GM23338 (cell line): Measurements from ENCODE around the gene ZBTB49. TPM values are rescaled to one million over a fixed set of nuclear protein-coding genes. Genes with fewer than 3 reads are reported as not detected.

Experiments
- ATAC-seq: fragments of 200-7000 bp; cut with Tn5 transposase; 3 replicates; pipeline ENCODE4 v1.9.1; 2020
- DNase-seq: peaks from one replicate; pipeline ENCODE4 v3.0.0-alpha.2; 2015; ENCODE audit warnings: low spot score
- H2AFZ ChIP-seq: fragments of 200-600 bp; sonication (generic); 2 replicates; pipeline ENCODE4 v1.8.0; 2016; ENCODE audit warnings: antibody characterized with exemption, mild to moderate bottlenecking, moderate library complexity
- H3F3A ChIP-seq: fragments of 200-600 bp; sonication (generic); replicated peaks from 2 replicates; pipeline ENCODE4 v1.8.0; 2017; ENCODE audit warnings: antibody characterized with exemption, mixed run types, low read depth
- H3K27ac ChIP-seq: fragments of 200-600 bp; sonication (generic); 2 replicates; pipeline ENCODE4 v1.6.1; 2016; ENCODE audit warnings: low read depth
- H3K27me3 ChIP-seq: fragments of 200-600 bp; sonication (generic); 2 replicates; pipeline ENCODE4 v1.8.0; 2016; ENCODE audit warnings: mild to moderate bottlenecking, mixed run types, moderate library complexity; ENCODE audit not compliant: insufficient read depth
- H3K36me3 ChIP-seq: fragments of 200-600 bp; sonication (generic); 2 replicates; pipeline ENCODE4 v1.8.0; 2016; ENCODE audit warnings: mild to moderate bottlenecking; ENCODE audit not compliant: insufficient read depth
- H3K4me1 ChIP-seq: fragments of 200-600 bp; sonication (generic); 2 replicates; pipeline ENCODE4 v1.8.0; 2016; ENCODE audit warnings: mild to moderate bottlenecking, moderate library complexity; ENCODE audit not compliant: insufficient read depth
- H3K4me2 ChIP-seq: fragments of 200-600 bp; sonication (generic); 2 replicates; pipeline ENCODE4 v1.7.1; 2017; ENCODE audit warnings: mixed run types
- H3K4me3 ChIP-seq: fragments of 200-600 bp; sonication (generic); 2 replicates; pipeline ENCODE4 v1.6.1; 2016; ENCODE audit warnings: mixed run types
- H3K79me2 ChIP-seq: fragments of 200-600 bp; sonication (generic); replicated peaks from 2 replicates; pipeline ENCODE4 v1.8.0; 2017; ENCODE audit warnings: mild to moderate bottlenecking; ENCODE audit not compliant: insufficient read depth
- H3K9me2 ChIP-seq: fragments of 200-600 bp; sonication (generic); 2 replicates; pipeline ENCODE4 v1.8.0; 2017; ENCODE audit not compliant: insufficient read depth
- H4K20me1 ChIP-seq: fragments of 200-600 bp; sonication (generic); replicated peaks from 2 replicates; pipeline ENCODE4 v1.8.0; 2017; ENCODE audit warnings: mild to moderate bottlenecking; ENCODE audit not compliant: insufficient read depth
- H3K27ac Mint-ChIP-seq: 2 replicates; pipeline ENCODE4 v1.8.0; 2020; ENCODE audit warnings: inconsistent platforms, mild to moderate bottlenecking, moderate library complexity, mixed read lengths
- H3K27me3 Mint-ChIP-seq: 3 replicates; pipeline ENCODE4 v1.8.0; 2022; ENCODE audit warnings: low read depth, mild to moderate bottlenecking, moderate library complexity, mixed read lengths, inconsistent platforms; ENCODE audit not compliant: insufficient read depth, poor library complexity
- H3K36me3 Mint-ChIP-seq: 3 replicates; pipeline ENCODE4 v1.8.0; 2021; ENCODE audit warnings: low read depth, mild to moderate bottlenecking, inconsistent platforms, moderate library complexity, mixed read lengths
- H3K4me1 Mint-ChIP-seq: 3 replicates; pipeline ENCODE4 v1.8.0; 2020; ENCODE audit warnings: mild to moderate bottlenecking, inconsistent platforms, mixed read lengths
- H3K4me3 Mint-ChIP-seq: 3 replicates; pipeline ENCODE4 v1.8.0; 2021; ENCODE audit warnings: moderate library complexity, mild to moderate bottlenecking, inconsistent platforms, mixed read lengths
- H3K9me3 Mint-ChIP-seq: 3 replicates; pipeline ENCODE4 v1.8.0; 2020; ENCODE audit warnings: moderate library complexity, mild to moderate bottlenecking, inconsistent platforms, mixed read lengths
- CREB1 ChIP-seq: fragments of 250-450 bp; sonication (Bioruptor Pico); IDR thresholded peaks from 2 replicates; pipeline ENCODE4 v1.5.0; 2020; ENCODE audit warnings: low read depth, mild to moderate bottlenecking, moderate library complexity
- EZH2 ChIP-seq: fragments of 200-600 bp; sonication (generic); IDR thresholded peaks from one replicate; pipeline ENCODE4 v1.8.0; 2017; ENCODE audit warnings: antibody characterized with exemption, mild to moderate bottlenecking, low read depth; ENCODE audit not compliant: unreplicated experiment
- EZH2phosphoT487 ChIP-seq: fragments of 200-600 bp; sonication (generic); IDR thresholded peaks from one replicate; pipeline ENCODE4 v1.8.1; 2018; ENCODE audit warnings: antibody characterized with exemption; ENCODE audit not compliant: unreplicated experiment
- JUNB ChIP-seq: IDR thresholded peaks from one replicate; pipeline ENCODE4 v1.6.1; 2016; ENCODE audit warnings: antibody characterized with exemption; ENCODE audit not compliant: unreplicated experiment
- polyA plus RNA-seq: library from polyadenylated mRNA; unstranded; fragments of >200 nt; fragmentation: Nextera tagmentation; extraction: Ambion mirVana; gene quantifications from 2 replicates; pipeline ENCODE4 v1.2.1, GENCODE V29; 2016
- total RNA-seq: library from RNA; depleted of rRNA; stranded (reverse); fragments of >200 nt; shearing (Covaris generic); gene quantifications from 2 replicates; pipeline ENCODE4 v1.2.3, GENCODE V29; 2014
- TF ChIP-seq, protein P1 (sequence below), 2 experiments: fragments of 200-600 bp in 1 of 2; sonication (generic) in 1 of 2; conservative IDR thresholded peaks; 2 replicates each; pipeline versions ENCODE4 v1.5.1 to v1.6.1; 2016 to 2017; ENCODE audit warnings: antibody characterized with exemption in 2 of 2, low read depth in 2 of 2, mild to moderate bottlenecking in 2 of 2, moderate library complexity in 1 of 2
- TF ChIP-seq, protein P2 (sequence below): IDR thresholded peaks from 2 replicates; pipeline ENCODE4 v1.6.1; 2016; ENCODE audit warnings: antibody characterized with exemption

ZBTB49 gene
- total and polyA plus RNA-seq, 2 experiments from 2014 or later, result 4.1 to 6.0 TPM

DNA sequence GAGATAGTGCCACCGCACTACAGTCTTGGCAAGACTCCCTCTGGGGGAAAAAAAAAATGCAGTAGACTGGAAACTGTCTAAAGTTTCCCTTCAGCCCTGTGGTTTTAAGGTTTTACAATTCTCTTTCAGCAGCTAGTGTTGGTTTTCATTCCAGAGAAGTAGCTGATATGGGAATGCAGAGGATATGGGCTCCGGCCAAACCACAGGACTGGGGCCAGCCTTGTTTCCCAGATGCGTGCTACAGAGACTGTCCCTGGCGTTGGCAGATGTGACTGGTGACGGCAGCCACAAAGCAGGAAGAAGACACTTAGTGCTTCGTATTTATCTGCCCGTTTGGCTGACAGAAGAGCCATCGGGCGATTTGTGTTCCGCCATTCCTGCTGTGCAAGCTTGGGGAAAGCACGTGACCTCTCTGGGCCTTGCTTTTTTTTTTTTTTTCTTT is 43.2 kb downstream of the ZBTB49 start:
- Histone ChIP-seq H3K27me3 (no peaks in the 10 kb centered on the region), H3K4me2 (no peak overlapping the region), H3K9me2 (no peaks in the 10 kb centered on the region), H3K36me3 (no peaks in the 10 kb centered on the region), H3K4me3 (no peak overlapping the region), H3F3A (no peaks in the 10 kb centered on the region), H4K20me1 (no peaks in the 10 kb centered on the region), H3K4me1 (no peaks in the 10 kb centered on the region), H3K79me2 (no peaks in the 10 kb centered on the region), H2AFZ (no peak overlapping the region), H3K27ac (no peak overlapping the region)
- ATAC-seq (no peak), DNase-seq (no peak)
- TF ChIP-seq EZH2 (no peak), JUNB (no peak), CREB1 (CRISPR knock-in tag) (no peak), EZH2phosphoT487 (no peak)
- H3K27ac Mint-ChIP-seq, result no peak overlapping the region
- H3K27me3 Mint-ChIP-seq, result peaks cover 4% of the 10 kb centered on the region
- H3K9me3 Mint-ChIP-seq, result peaks cover 12% of the 10 kb centered on the region
- no peak overlapping the region for H3K4me3 Mint-ChIP-seq
- no peaks in the 10 kb centered on the region; the same call in 1 of the 3 replicates for H3K36me3 Mint-ChIP-seq
- no peaks in the 10 kb centered on the region; the same call in 2 of the 3 replicates for H3K4me1 Mint-ChIP-seq

DNA sequence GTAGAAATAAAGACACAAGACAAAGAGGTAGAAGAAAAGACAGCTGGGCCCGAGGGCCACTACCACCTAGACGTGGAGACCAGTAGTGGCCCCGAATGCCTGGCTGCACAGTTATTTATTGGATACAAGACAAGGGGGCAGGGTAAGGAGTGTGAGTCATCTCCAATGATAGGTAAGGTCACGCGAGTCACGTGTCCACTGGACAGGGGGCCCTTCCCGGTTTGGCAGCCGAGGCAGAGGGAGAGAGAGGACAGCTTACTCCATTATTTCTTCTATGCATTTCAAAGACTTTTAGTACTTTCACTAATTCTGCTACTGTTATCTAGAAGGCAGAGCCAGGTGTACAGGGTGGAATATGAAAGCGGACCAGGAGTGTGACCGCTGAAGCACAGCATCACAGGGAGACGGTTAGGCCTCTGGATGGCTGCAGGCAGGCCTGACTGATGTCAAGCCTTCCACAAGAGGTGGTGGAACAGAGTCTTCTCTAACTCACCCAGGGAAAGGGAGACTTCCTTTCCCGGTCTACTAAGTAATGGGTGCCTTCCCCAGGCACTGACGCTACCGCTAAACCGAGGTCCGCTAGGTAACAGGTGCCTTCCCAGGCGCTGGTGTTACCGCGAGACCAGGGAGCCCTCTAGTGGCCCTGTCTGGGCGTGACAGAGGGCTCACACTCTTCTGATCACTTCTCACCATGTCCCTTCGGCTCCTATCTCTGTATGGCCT is 44.9 kb downstream of the ZBTB49 start:
- peak; percentile 91 for ATAC-seq
- H3K4me3 Mint-ChIP-seq, result no peak overlapping the region

More for the DNA sequence above, 44.9 kb downstream of the ZBTB49 start:
- DNase-seq, result peak; percentile 79
- H3K9me2 ChIP-seq, result no peaks in the 10 kb centered on the region
- no peaks in the 10 kb centered on the region for H4K20me1 ChIP-seq
- H2AFZ ChIP-seq, result no peak overlapping the region
- no peaks in the 10 kb centered on the region for H3K79me2 ChIP-seq
- no peaks in the 10 kb centered on the region for H3K4me1 ChIP-seq
- no peak overlapping the region for H3K27ac ChIP-seq
- 0 out of 2 replicates have a peak, but pooled peaks have one; percentile 13 for TF ChIP-seq CREB1 (CRISPR knock-in tag)
- TF ChIP-seq, protein P1, sequence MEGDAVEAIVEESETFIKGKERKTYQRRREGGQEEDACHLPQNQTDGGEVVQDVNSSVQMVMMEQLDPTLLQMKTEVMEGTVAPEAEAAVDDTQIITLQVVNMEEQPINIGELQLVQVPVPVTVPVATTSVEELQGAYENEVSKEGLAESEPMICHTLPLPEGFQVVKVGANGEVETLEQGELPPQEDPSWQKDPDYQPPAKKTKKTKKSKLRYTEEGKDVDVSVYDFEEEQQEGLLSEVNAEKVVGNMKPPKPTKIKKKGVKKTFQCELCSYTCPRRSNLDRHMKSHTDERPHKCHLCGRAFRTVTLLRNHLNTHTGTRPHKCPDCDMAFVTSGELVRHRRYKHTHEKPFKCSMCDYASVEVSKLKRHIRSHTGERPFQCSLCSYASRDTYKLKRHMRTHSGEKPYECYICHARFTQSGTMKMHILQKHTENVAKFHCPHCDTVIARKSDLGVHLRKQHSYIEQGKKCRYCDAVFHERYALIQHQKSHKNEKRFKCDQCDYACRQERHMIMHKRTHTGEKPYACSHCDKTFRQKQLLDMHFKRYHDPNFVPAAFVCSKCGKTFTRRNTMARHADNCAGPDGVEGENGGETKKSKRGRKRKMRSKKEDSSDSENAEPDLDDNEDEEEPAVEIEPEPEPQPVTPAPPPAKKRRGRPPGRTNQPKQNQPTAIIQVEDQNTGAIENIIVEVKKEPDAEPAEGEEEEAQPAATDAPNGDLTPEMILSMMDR (conservative IDR thresholded peaks at IDR 0.05; ENCODE audit: low read depth in 2 of 2), result peak; percentile 68 to 87
- TF ChIP-seq, protein P2, sequence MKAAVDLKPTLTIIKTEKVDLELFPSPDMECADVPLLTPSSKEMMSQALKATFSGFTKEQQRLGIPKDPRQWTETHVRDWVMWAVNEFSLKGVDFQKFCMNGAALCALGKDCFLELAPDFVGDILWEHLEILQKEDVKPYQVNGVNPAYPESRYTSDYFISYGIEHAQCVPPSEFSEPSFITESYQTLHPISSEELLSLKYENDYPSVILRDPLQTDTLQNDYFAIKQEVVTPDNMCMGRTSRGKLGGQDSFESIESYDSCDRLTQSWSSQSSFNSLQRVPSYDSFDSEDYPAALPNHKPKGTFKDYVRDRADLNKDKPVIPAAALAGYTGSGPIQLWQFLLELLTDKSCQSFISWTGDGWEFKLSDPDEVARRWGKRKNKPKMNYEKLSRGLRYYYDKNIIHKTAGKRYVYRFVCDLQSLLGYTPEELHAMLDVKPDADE, result no peak
- no peak overlapping the region for H3K4me2 ChIP-seq
- no peaks in the 10 kb centered on the region for H3K27me3 ChIP-seq
- peaks cover 12% of the 10 kb centered on the region for H3K9me3 Mint-ChIP-seq
- no peaks in the 10 kb centered on the region for H3K36me3 ChIP-seq
- no peaks in the 10 kb centered on the region; the same call in 1 of the 3 replicates for H3K36me3 Mint-ChIP-seq
- H3K27me3 Mint-ChIP-seq, result peaks cover 8% of the 10 kb centered on the region
- H3K4me1 Mint-ChIP-seq, result no peaks in the 10 kb centered on the region; the same call in 2 of the 3 replicates
- H3F3A ChIP-seq, result no peaks in the 10 kb centered on the region
- no peak overlapping the region for H3K4me3 ChIP-seq
- no peak overlapping the region for H3K27ac Mint-ChIP-seq
